IPS DF 6.9 (cell line): ENCODE measurements around the gene GAK.
A peak's percentile ranks its signal among the peaks of the same experiment; 100 is the strongest.
"Not testable (repeated sequence)": the region's sequence is repeated elsewhere in the genome, so short reads cannot be mapped to it uniquely, and the experiment has no call there.

Experiments
- DNase-seq: peaks from one replicate; pipeline ENCODE4 v3.0.0-alpha.2; 2013; ENCODE audit warnings: low read depth, low spot score
- H3K27ac ChIP-seq: one replicate; pipeline ENCODE4 v1.5.1; 2013; ENCODE audit warnings: low read length, control low read depth
- H3K27me3 ChIP-seq: 2 replicates; pipeline ENCODE4 v1.6.1; 2013; ENCODE audit warnings: mild to moderate bottlenecking, low read length; ENCODE audit not compliant: control insufficient read depth, insufficient read depth
- H3K36me3 ChIP-seq: 2 replicates; pipeline ENCODE4 v1.6.1; 2013; ENCODE audit warnings: low read length; ENCODE audit not compliant: control insufficient read depth, insufficient read depth
- H3K4me1 ChIP-seq: 2 replicates; pipeline ENCODE4 v1.6.1; 2013; ENCODE audit warnings: low read length; ENCODE audit not compliant: control insufficient read depth, insufficient read depth
- H3K4me3 ChIP-seq: 2 replicates; pipeline ENCODE4 v1.5.1; 2013; ENCODE audit warnings: mild to moderate bottlenecking, low read length
- H3K9me3 ChIP-seq: 2 replicates; pipeline ENCODE4 v1.6.1; 2013; ENCODE audit warnings: low read length, inconsistent platforms; ENCODE audit not compliant: control insufficient read depth, insufficient read depth
- WGBS: extraction: QIAGEN DNeasy Blood & Tissue Kit; methylation state at CpG from one replicate; pipeline ENCODE4 v1.1.7; 2013; ENCODE audit warnings: mixed read lengths, missing lambda C conversion rate; ENCODE audit not compliant: insufficient read length, insufficient coverage; 5-methylcytosine and 5-hydroxymethylcytosine counted together

The GAK gene

GRCh38 chr4:931960-932712 lies at the start of gene GAK, which contains the start of gene TMEM175:
Gene GAK, minus strand, starts transcription at chr4:932316. Its CDS starts 129 bp downstream, at chr4:932187.
Gene TMEM175, plus strand, starts transcription at chr4:932460. Its CDS starts 15,280 bp downstream, at chr4:947740.
- DNase-seq: peak; percentile 94
- Histone ChIP-seq H3K36me3 (no peaks in the 10 kb centered on the region), H3K4me3 (peak within 1 kb of the TSS; percentile 93), H3K4me1 (peaks cover 4% of the 10 kb centered on the region; the same call in 1 of the 2 replicates), H3K27ac (no peak within 1 kb of the TSS), H3K27me3 (no peaks in the 10 kb centered on the region), H3K9me3 (no peaks in the 10 kb centered on the region)
- WGBS: no CpG with 5 or more reads among the region's 99 CpGs

GRCh38 chr4:978957-979701 lies 47.0 kb upstream of the GAK start:
- Histone ChIP-seq H3K4me3 (no peak overlapping the region), H3K4me1 (0 out of 2 replicates have a peak, but pooled peaks cover 2% of the 10 kb centered on the region), H3K27me3 (no peaks in the 10 kb centered on the region), H3K9me3 (no peaks in the 10 kb centered on the region), H3K27ac (no peak overlapping the region), H3K36me3 (no peaks in the 10 kb centered on the region)
- WGBS: no CpG with 5 or more reads among the region's 20 CpGs
- DNase-seq: no peak

- H3K4me3 ChIP-seq, H3K36me3 ChIP-seq, H3K27ac ChIP-seq, H3K27me3 ChIP-seq, DNase-seq, H3K4me1 ChIP-seq, H3K9me3 ChIP-seq: not testable (repeated sequence)
- WGBS: no CpG with 5 or more reads among the region's 25 CpGs
These were observed 43.9 kb upstream of the GAK start for GRCh38 chr4:976016-976415.

GRCh38 chr4:974668-975067 lies 42.6 kb upstream of the GAK start:
- no peak for DNase-seq
- H3K27ac ChIP-seq: no peak overlapping the region
- no peak overlapping the region for H3K4me3 ChIP-seq
- no CpG with 5 or more reads among the region's 9 CpGs for WGBS
- peaks cover 2% of the 10 kb centered on the region; the same call in 1 of the 2 replicates for H3K4me1 ChIP-seq
- H3K9me3 ChIP-seq: no peaks in the 10 kb centered on the region
- no peaks in the 10 kb centered on the region; the same call in 1 of the 2 replicates for H3K27me3 ChIP-seq
- H3K36me3 ChIP-seq: 0 out of 2 replicates have a peak, but pooled peaks cover 3% of the 10 kb centered on the region

GRCh38 chr4:973431-974397 lies 41.6 kb upstream of the GAK start, which contains the start of gene DGKQ:
Gene DGKQ, minus strand, starts transcription at chr4:973569. Its CDS starts 87 bp downstream, at chr4:973482.
- Histone ChIP-seq H3K9me3 (no peaks in the 10 kb centered on the region), H3K27ac (no peak within 1 kb of the TSS), H3K4me1 (peaks cover 1% of the 10 kb centered on the region; the same call in 1 of the 2 replicates), H3K36me3 (0 out of 2 replicates have a peak, but pooled peaks cover 3% of the 10 kb centered on the region), H3K4me3 (peak within 1 kb of the TSS; percentile 41), H3K27me3 (no peaks in the 10 kb centered on the region; the same call in 1 of the 2 replicates)
- DNase-seq: no peak
- WGBS: no CpG with 5 or more reads among the region's 123 CpGs

GRCh38 chr4:972651-973424 lies 40.7 kb upstream of the GAK start:
- Histone ChIP-seq H3K36me3 (0 out of 2 replicates have a peak, but pooled peaks cover 3% of the 10 kb centered on the region), H3K9me3 (no peaks in the 10 kb centered on the region), H3K27me3 (no peaks in the 10 kb centered on the region; the same call in 1 of the 2 replicates), H3K27ac (no peak overlapping the region), H3K4me3 (peak overlapping the region; percentile 41; the same call in 1 of the 2 replicates), H3K4me1 (peaks cover 3% of the 10 kb centered on the region)
- DNase-seq: no peak
- WGBS: no CpG with 5 or more reads among the region's 65 CpGs

GRCh38 chr4:971666-972500 lies 39.8 kb upstream of the GAK start:
- no peak for DNase-seq
- Histone ChIP-seq H3K4me3 (no peak overlapping the region), H3K27ac (no peak overlapping the region), H3K4me1 (peaks cover 3% of the 10 kb centered on the region), H3K36me3 (0 out of 2 replicates have a peak, but pooled peaks cover 3% of the 10 kb centered on the region), H3K9me3 (no peaks in the 10 kb centered on the region), H3K27me3 (no peaks in the 10 kb centered on the region; the same call in 1 of the 2 replicates)
- no CpG with 5 or more reads among the region's 24 CpGs for WGBS

- H3K9me3 ChIP-seq: no peaks in the 10 kb centered on the region
- H3K4me1 ChIP-seq: peaks cover 3% of the 10 kb centered on the region
- 0 out of 2 replicates have a peak, but pooled peaks cover 3% of the 10 kb centered on the region for H3K36me3 ChIP-seq
- H3K27ac ChIP-seq: no peak overlapping the region
- no CpG with 5 or more reads among the region's 17 CpGs for WGBS
- H3K4me3 ChIP-seq: no peak overlapping the region
- no peaks in the 10 kb centered on the region; the same call in 1 of the 2 replicates for H3K27me3 ChIP-seq
- no peak for DNase-seq
These were observed 38.9 kb upstream of the GAK start for GRCh38 chr4:970854-971520.
